Osteoblast (primary cell): ENCODE measurements around the gene C18orf63. TPM values are rescaled to one million over a fixed set of nuclear protein-coding genes. Genes with fewer than 3 reads are reported as not detected.

ENCODE experiments used
- DNase-seq: peaks from one replicate; pipeline ENCODE4 v3.0.0; 2011; ENCODE audit warnings: low spot score, mixed read lengths; ENCODE audit not compliant: insufficient read length; ENCODE audit errors: missing footprints
- H2AFZ ChIP-seq: 2 replicates; pipeline ENCODE4 v1.6.0; 2011; ENCODE audit warnings: mild to moderate bottlenecking, low read length
- H3K27ac ChIP-seq: 2 replicates; pipeline ENCODE4 v1.5.1; 2011; ENCODE audit warnings: mild to moderate bottlenecking, low read depth, low read length, moderate library complexity
- H3K27me3 ChIP-seq: 2 replicates; pipeline ENCODE4 v1.6.0; 2012; ENCODE audit warnings: mild to moderate bottlenecking, control low read depth, inconsistent platforms, low read length, moderate library complexity; ENCODE audit not compliant: insufficient read depth
- H3K36me3 ChIP-seq: 2 replicates; pipeline ENCODE4 v1.5.1; 2011; ENCODE audit warnings: mild to moderate bottlenecking, low read length, control low read depth, moderate library complexity; ENCODE audit not compliant: insufficient read depth
- H3K4me1 ChIP-seq: 2 replicates; pipeline ENCODE4 v1.5.1; 2011; ENCODE audit warnings: mild to moderate bottlenecking, low read length, control low read depth, moderate library complexity; ENCODE audit not compliant: insufficient read depth
- H3K4me2 ChIP-seq: 2 replicates; pipeline ENCODE4 v1.6.0; 2011; ENCODE audit warnings: mild to moderate bottlenecking, low read length; ENCODE audit not compliant: insufficient read depth
- H3K4me3 ChIP-seq: fragments of 200-600 bp; sonication (generic); 3 replicates; pipeline ENCODE4 v1.5.1; 2012; ENCODE audit warnings: mild to moderate bottlenecking, low read length, inconsistent platforms; ENCODE audit not compliant: insufficient read depth
- H3K79me2 ChIP-seq: 2 replicates; pipeline ENCODE4 v1.6.0; 2012; ENCODE audit warnings: mild to moderate bottlenecking, low read length, control low read depth, inconsistent platforms; ENCODE audit not compliant: insufficient read depth
- H3K9me3 ChIP-seq: 2 replicates; pipeline ENCODE4 v1.5.1; 2011; ENCODE audit warnings: low read depth, low read length, control low read depth
- H4K20me1 ChIP-seq: 2 replicates; pipeline ENCODE4 v1.6.0; 2012; ENCODE audit warnings: mild to moderate bottlenecking, low read length, control low read depth; ENCODE audit not compliant: insufficient read depth
- CTCF ChIP-seq: IDR thresholded peaks from 2 replicates; pipeline ENCODE4 v1.5.1; 2011; ENCODE audit warnings: mild to moderate bottlenecking, low read depth, low read length, moderate library complexity; ENCODE audit errors: extremely low read depth
- total RNA-seq: library from RNA; depleted of rRNA; stranded (reverse); fragments of >200 nt; gene quantifications from 2 replicates; pipeline ENCODE4 v1.2.3, GENCODE V29; 2012

Gene C18orf63
- total RNA-seq, 1 donor, result not detected

GRCh38 chr18:74281011-74281979, 34.3 kb upstream of the C18orf63 start:
- Histone ChIP-seq H3K27me3 (no peaks in the 10 kb centered on the region), H3K79me2 (peaks cover 2% of the 10 kb centered on the region), H3K4me3 (no peak overlapping the region), H2AFZ (no peak overlapping the region), H3K4me2 (no peak overlapping the region), H3K27ac (no peak overlapping the region), H3K9me3 (no peaks in the 10 kb centered on the region), H4K20me1 (peaks cover 2% of the 10 kb centered on the region), H3K36me3 (no peaks in the 10 kb centered on the region), H3K4me1 (no peaks in the 10 kb centered on the region)
- DNase-seq, result no peak
- no peak for TF ChIP-seq CTCF

GRCh38 chr18:74281980-74282754, 33.5 kb upstream of the C18orf63 start:
- Histone ChIP-seq H4K20me1 (peaks cover 2% of the 10 kb centered on the region), H3K4me3 (no peak overlapping the region), H3K4me1 (no peaks in the 10 kb centered on the region), H3K79me2 (peaks cover 2% of the 10 kb centered on the region), H3K36me3 (no peaks in the 10 kb centered on the region), H3K27me3 (no peaks in the 10 kb centered on the region), H3K27ac (no peak overlapping the region), H3K9me3 (no peaks in the 10 kb centered on the region), H2AFZ (no peak overlapping the region), H3K4me2 (no peak overlapping the region)
- no peak for DNase-seq
- no peak for TF ChIP-seq CTCF

GRCh38 chr18:74282755-74283554, 32.7 kb upstream of the C18orf63 start:
- Histone ChIP-seq H3K4me3 (no peak overlapping the region), H3K79me2 (peaks cover 2% of the 10 kb centered on the region), H3K9me3 (no peaks in the 10 kb centered on the region), H3K4me2 (no peak overlapping the region), H3K27ac (no peak overlapping the region), H3K27me3 (no peaks in the 10 kb centered on the region), H2AFZ (no peak overlapping the region), H3K4me1 (no peaks in the 10 kb centered on the region), H4K20me1 (peaks cover 2% of the 10 kb centered on the region), H3K36me3 (no peaks in the 10 kb centered on the region)
- TF ChIP-seq CTCF, result no peak
- DNase-seq, result no peak
